C4-2B (cell line): ENCODE measurements around the gene CLNS1A.

Source experiments
- ZFX ChIP-seq: fragments of 450-650 bp; IDR thresholded peaks from 2 replicates; pipeline ENCODE4 v1.6.1; 2017
- TF ChIP-seq, protein P1 (sequence below): fragments of 450-650 bp; conservative IDR thresholded peaks from 2 replicates; pipeline ENCODE4 v1.5.1; 2017; ENCODE audit warnings: mild to moderate bottlenecking

DNA sequence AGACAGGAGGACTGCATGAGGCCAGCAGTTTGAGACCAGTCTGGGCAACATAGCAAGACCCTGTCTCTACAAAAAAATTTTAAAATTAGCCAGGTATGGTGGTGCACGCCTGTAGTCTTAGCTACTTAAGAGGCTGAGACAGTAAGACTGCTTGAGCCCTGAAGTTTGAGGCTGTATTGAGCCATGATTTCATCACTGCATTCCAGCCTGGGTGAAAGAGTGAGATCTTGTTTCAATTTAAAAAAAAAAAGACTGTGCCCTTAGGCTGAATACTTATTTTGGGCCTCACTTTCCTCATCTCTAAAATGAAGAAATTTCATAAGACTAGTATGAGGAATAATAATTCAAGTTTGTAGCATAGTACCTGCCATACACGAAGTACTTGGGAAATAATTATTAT lies 41.0 kb downstream of the CLNS1A start:
- TF ChIP-seq, protein P1, sequence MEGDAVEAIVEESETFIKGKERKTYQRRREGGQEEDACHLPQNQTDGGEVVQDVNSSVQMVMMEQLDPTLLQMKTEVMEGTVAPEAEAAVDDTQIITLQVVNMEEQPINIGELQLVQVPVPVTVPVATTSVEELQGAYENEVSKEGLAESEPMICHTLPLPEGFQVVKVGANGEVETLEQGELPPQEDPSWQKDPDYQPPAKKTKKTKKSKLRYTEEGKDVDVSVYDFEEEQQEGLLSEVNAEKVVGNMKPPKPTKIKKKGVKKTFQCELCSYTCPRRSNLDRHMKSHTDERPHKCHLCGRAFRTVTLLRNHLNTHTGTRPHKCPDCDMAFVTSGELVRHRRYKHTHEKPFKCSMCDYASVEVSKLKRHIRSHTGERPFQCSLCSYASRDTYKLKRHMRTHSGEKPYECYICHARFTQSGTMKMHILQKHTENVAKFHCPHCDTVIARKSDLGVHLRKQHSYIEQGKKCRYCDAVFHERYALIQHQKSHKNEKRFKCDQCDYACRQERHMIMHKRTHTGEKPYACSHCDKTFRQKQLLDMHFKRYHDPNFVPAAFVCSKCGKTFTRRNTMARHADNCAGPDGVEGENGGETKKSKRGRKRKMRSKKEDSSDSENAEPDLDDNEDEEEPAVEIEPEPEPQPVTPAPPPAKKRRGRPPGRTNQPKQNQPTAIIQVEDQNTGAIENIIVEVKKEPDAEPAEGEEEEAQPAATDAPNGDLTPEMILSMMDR: no peak
- no peak for TF ChIP-seq ZFX
